ENCODE results near the gene KHDC1L. TPM values are rescaled to one million over a fixed set of nuclear protein-coding genes. Genes with fewer than 3 reads are reported as not detected.

The KHDC1L gene
- total and polyA plus RNA-seq, 2 of the 4 experiments (the other 2 are of a cell fraction), result 0.18 to 0.68 TPM

- peak overlapping the region; percentile 75 for H3K27ac ChIP-seq (ENCODE audit: insufficient read depth, low read length)
- peak overlapping the region; percentile 90 for H2AK5ac ChIP-seq (ENCODE audit: low read depth, low read length)
- peak overlapping the region; percentile 89 to 99 for H4K8ac ChIP-seq (ENCODE audit: low read depth in 2 of 2, low read length in 2 of 2)
- no peak overlapping the region for H3K18ac ChIP-seq (ENCODE audit: low read depth, low read length)
- BruUV-seq (replicated peaks), result no TSS peak
- H3K36me3 ChIP-seq (ENCODE audit: control insufficient read depth, insufficient read depth, low read length), result peaks cover 7% of the 10 kb centered on the region
- DNase-seq, result no peak
- H2BK15ac ChIP-seq (ENCODE audit: low read depth, low read length), result peak overlapping the region; percentile 19; the same call in 1 of the 3 replicates
- peaks cover 13 to 24% of the 10 kb centered on the region in 2 experiments; a peak in 3 of 4 replicates for H3K79me1 ChIP-seq (ENCODE audit: low read depth in 1 of 2, low read length in 2 of 2)
- no peaks in the 10 kb centered on the region for H3K27me3 ChIP-seq (ENCODE audit: control insufficient read depth, insufficient read depth, low read length)
- ATAC-seq (ENCODE audit: low read depth), result peak; percentile 6; the same call in 1 of the 2 replicates
- CTCF ChIA-PET, result no interaction called here
- H2BK20ac ChIP-seq (ENCODE audit: low read depth, low read length), result no peak overlapping the region
- H2AK9ac ChIP-seq (replicated peaks; ENCODE audit: low read depth, low read length, poor library complexity), result peak overlapping the region; percentile 92
- intact Hi-C loops (cut with micrococcal nuclease), result no loop called here
- peak overlapping the region; percentile 82 for H3K9ac ChIP-seq (ENCODE audit: low read depth, low read length)
- no CpG with 5 or more reads among the region's 7 CpGs for WGBS, 2 experiments (ENCODE audit: extremely low coverage in 2 of 2, insufficient read length in 1 of 2)
- peak overlapping the region; percentile 98 for H2AFZ ChIP-seq (replicated peaks; ENCODE audit: low read length, poor library complexity)
- no peaks in the 10 kb centered on the region for H4K20me1 ChIP-seq (ENCODE audit: insufficient read depth, low read length)
- TF ChIP-seq BHLHE40 (IDR thresholded peaks at IDR 0.05; ENCODE audit: low read depth, low read length) (no peak), RCOR1 (IDR thresholded peaks at IDR 0.05; ENCODE audit: insufficient replicate concordance, low read length) (no peak), RAD21 (IDR thresholded peaks at IDR 0.05; ENCODE audit: low read length) (no peak), SMC3 (IDR thresholded peaks at IDR 0.05; ENCODE audit: low read depth, low read length) (no peak), NFE2L2 (IDR thresholded peaks at IDR 0.05; ENCODE audit: low read depth, low read length) (no peak)
- peak overlapping the region; percentile 91 for H3K4ac ChIP-seq (ENCODE audit: low read depth, low read length)
- H3K14ac ChIP-seq (replicated peaks; ENCODE audit: low read depth, low read length), result peak overlapping the region; percentile 91
- peak overlapping the region; percentile 40 for H2BK5ac ChIP-seq (ENCODE audit: low read depth, low read length, poor library complexity, severe bottlenecking)
- dilution Hi-C loops (cut with HindIII; ENCODE audit: low sequenced_read_pairs, unreplicated experiment), result no loop called here
- H2BK120ac ChIP-seq (ENCODE audit: low read depth, low read length), result peak overlapping the region; percentile 66; the same call in 1 of the 2 replicates
- H3K23ac ChIP-seq (ENCODE audit: low read depth, low read length), result peak overlapping the region; percentile 92
- H3K9me1 ChIP-seq (ENCODE audit: insufficient read depth, low read length), result peaks cover 18% of the 10 kb centered on the region
- peak overlapping the region; percentile 88 for H3K4me2 ChIP-seq (ENCODE audit: low read depth, low read length)
- in situ Hi-C loops (cut with MboI; ENCODE audit: low sequenced_read_pairs), result no loop called here
- peak overlapping the region; percentile 97 for H3K4me3 ChIP-seq (ENCODE audit: insufficient read depth, low read depth, low read length)
- peak overlapping the region; percentile 70; the same call in 1 of the 2 replicates for H3K56ac ChIP-seq (ENCODE audit: extremely low read depth, insufficient read depth, low read length)
- H3K4me1 ChIP-seq (ENCODE audit: control insufficient read depth, insufficient read depth, low read length), result no peaks in the 10 kb centered on the region
- POLR2A ChIA-PET (ENCODE audit: unreplicated experiment), result no interaction called here
- H4K5ac ChIP-seq (ENCODE audit: low read depth, low read length), result no peak overlapping the region; the same call in 1 of the 2 replicates
- no peaks in the 10 kb centered on the region for H3K9me3 ChIP-seq (ENCODE audit: control insufficient read depth, insufficient read depth, low read length)
- no peak overlapping the region for H4K91ac ChIP-seq (ENCODE audit: insufficient read depth, low read depth, low read length)
These were observed 38.2 kb upstream of the KHDC1L start for GRCh38 chr6:73263570-73263909.

Data from IMR-90 (cell line).